NOMO-1 (cell line): Measurements from ENCODE around the gene OPRL1.
"Not testable (repeated sequence)": the region's sequence is repeated elsewhere in the genome, so short reads cannot be mapped to it uniquely, and the experiment has no call there.

ENCODE experiments used
- DNase-seq, 2 experiments: peaks; one replicate each; lab custom pipeline; 2025; ENCODE audit not compliant: unreplicated experiment in 2 of 2; lab: John Stamatoyannopoulos, UW

OPRL1 gene

GRCh38 chr20:64114356-64114971, 34.6 kb downstream of the OPRL1 start:
- DNase-seq: no peak

- no peak for DNase-seq
Measured at GRCh38 chr20:64115171-64115911, 35.5 kb downstream of the OPRL1 start.

- DNase-seq: no peak
Measured at GRCh38 chr20:64116016-64116415, 36.1 kb downstream of the OPRL1 start.

- no peak for DNase-seq
Measured at GRCh38 chr20:64116541-64117431, 36.9 kb downstream of the OPRL1 start.

- not testable (repeated sequence) for DNase-seq
Measured at GRCh38 chr20:64117432-64117777, 37.5 kb downstream of the OPRL1 start.

GRCh38 chr20:64119301-64119680, 39.4 kb downstream of the OPRL1 start:
- no peak for DNase-seq

- no peak for DNase-seq
Measured at GRCh38 chr20:64119681-64120341, 39.9 kb downstream of the OPRL1 start.

GRCh38 chr20:64121586-64121985, 41.7 kb downstream of the OPRL1 start:
- DNase-seq: no peak

GRCh38 chr20:64122927-64123326, 43.0 kb downstream of the OPRL1 start:
- not testable (repeated sequence) for DNase-seq

GRCh38 chr20:64123517-64123916, 43.6 kb downstream of the OPRL1 start:
- not testable (repeated sequence) for DNase-seq

GRCh38 chr20:64129146-64129782, 49.4 kb downstream of the OPRL1 start:
- no peak for DNase-seq

GRCh38 chr20:64130271-64130670, 50.4 kb downstream of the OPRL1 start:
- no peak for DNase-seq

- DNase-seq: no peak
Measured at GRCh38 chr20:64130876-64131275, 51.0 kb downstream of the OPRL1 start.

GRCh38 chr20:64131406-64131805, 51.5 kb downstream of the OPRL1 start:
- DNase-seq: no peak

- no peak for DNase-seq
Measured at GRCh38 chr20:64133951-64134407, 54.1 kb downstream of the OPRL1 start.

- DNase-seq: not testable (repeated sequence)
Measured at GRCh38 chr20:64134744-64135143, 54.9 kb downstream of the OPRL1 start.

GRCh38 chr20:64136004-64136710, 56.3 kb downstream of the OPRL1 start:
- no peak for DNase-seq

GRCh38 chr20:64137598-64138031, 57.7 kb downstream of the OPRL1 start:
- no peak for DNase-seq

- no peak for DNase-seq
Measured at GRCh38 chr20:64138276-64138815, 58.5 kb downstream of the OPRL1 start.
